ENCODE data around the gene ZNF20.

DNA sequence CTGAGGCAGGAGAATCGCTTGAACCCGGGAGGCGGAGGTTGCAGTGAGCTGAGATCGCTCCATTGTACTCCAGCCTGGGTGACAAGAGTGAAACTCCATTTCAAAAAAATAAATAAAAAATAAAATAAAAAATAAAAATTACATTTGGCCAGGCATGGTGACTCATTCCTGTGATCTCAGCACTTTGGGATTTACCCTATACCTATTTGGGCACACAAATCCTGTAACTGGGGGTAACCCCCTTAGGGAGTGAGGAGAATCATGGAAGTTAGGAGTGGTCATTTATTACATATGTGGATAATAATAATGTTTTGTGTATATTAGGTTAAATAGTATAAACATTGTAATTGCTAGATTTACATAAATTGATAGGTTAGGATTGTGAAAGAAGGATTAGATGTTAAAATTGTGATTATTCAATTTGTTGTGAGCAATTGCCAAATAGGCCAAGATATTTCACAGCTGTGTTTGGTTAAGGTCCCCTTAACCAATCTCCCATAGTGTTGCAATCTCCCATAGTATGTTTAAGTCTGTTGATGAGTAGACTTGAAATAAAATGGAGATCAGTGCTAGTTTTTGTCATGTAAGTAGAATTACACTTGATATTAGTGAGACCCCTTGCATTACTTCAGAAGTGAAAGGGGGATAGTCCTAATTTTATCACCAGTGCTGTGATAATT lies 44.9 kb downstream of the ZNF20 start:
- TF ChIP-seq SIN3A (IDR thresholded peaks at IDR 0.05; ENCODE audit: low read depth, low read length): no peak
- no peak for TF ChIP-seq SMC3 (IDR thresholded peaks at IDR 0.05; ENCODE audit: borderline replicate concordance, low read length)
- TF ChIP-seq MEF2A (IDR thresholded peaks at IDR 0.05; ENCODE audit: insufficient read depth, low read depth, low read length): no peak

Measured in GM12878 (cell line).